ENCODE measurements around the gene RHOBTB3.
"Not testable (repeated sequence)": the region's sequence is repeated elsewhere in the genome, so short reads cannot be mapped to it uniquely, and the experiment has no call there.

Gene RHOBTB3

GRCh38 chr5:95809414-95809960 is 78.4 kb downstream of the RHOBTB3 start:
- TF ChIP-seq MAX (IDR thresholded peaks at IDR 0.05; ENCODE audit: low read depth, low read length) (no peak), MYC (IDR thresholded peaks at IDR 0.05; ENCODE audit: low read depth, low read length) (no peak), CTCF (IDR thresholded peaks at IDR 0.05; ENCODE audit: low read depth, low read length) (no peak), POLR2A (IDR thresholded peaks at IDR 0.05; ENCODE audit: extremely low read depth, insufficient read length) (no peak)
- DNase-seq (ENCODE audit: low read depth), result no peak
- peak overlapping the region; percentile 25 for H3K4me3 ChIP-seq (ENCODE audit: low read depth, low read length)

- no peak for DNase-seq (ENCODE audit: low read depth)
- no peak for TF ChIP-seq MYC (IDR thresholded peaks at IDR 0.05; ENCODE audit: low read depth, low read length)
- TF ChIP-seq MAX (IDR thresholded peaks at IDR 0.05; ENCODE audit: low read depth, low read length), result no peak
- no peak for TF ChIP-seq CTCF (IDR thresholded peaks at IDR 0.05; ENCODE audit: low read depth, low read length)
- no peak for TF ChIP-seq POLR2A (IDR thresholded peaks at IDR 0.05; ENCODE audit: extremely low read depth, insufficient read length)
- no peak overlapping the region for H3K4me3 ChIP-seq (ENCODE audit: low read depth, low read length)
Measured at GRCh38 chr5:95810305-95811125, 79.4 kb downstream of the RHOBTB3 start.

- not testable (repeated sequence) for DNase-seq (ENCODE audit: low read depth); H3K4me3 ChIP-seq (ENCODE audit: low read depth, low read length)
- TF ChIP-seq MYC (IDR thresholded peaks at IDR 0.05; ENCODE audit: low read depth, low read length) (0 out of 2 replicates have a peak, but pooled peaks have one; percentile 14), MAX (IDR thresholded peaks at IDR 0.05; ENCODE audit: low read depth, low read length) (0 out of 2 replicates have a peak, but pooled peaks have one; percentile 15)
Measured at GRCh38 chr5:95811126-95811423, 79.9 kb downstream of the RHOBTB3 start.

- H3K4me3 ChIP-seq (ENCODE audit: low read depth, low read length); DNase-seq (ENCODE audit: low read depth): not testable (repeated sequence)
Measured at GRCh38 chr5:95811461-95812073, 80.4 kb downstream of the RHOBTB3 start.

- TF ChIP-seq MAX (IDR thresholded peaks at IDR 0.05; ENCODE audit: low read depth, low read length) (no peak), MYC (IDR thresholded peaks at IDR 0.05; ENCODE audit: low read depth, low read length) (no peak), CTCF (IDR thresholded peaks at IDR 0.05; ENCODE audit: low read depth, low read length) (no peak), POLR2A (IDR thresholded peaks at IDR 0.05; ENCODE audit: extremely low read depth, insufficient read length) (no peak)
- no peak for DNase-seq (ENCODE audit: low read depth)
- no peak overlapping the region for H3K4me3 ChIP-seq (ENCODE audit: low read depth, low read length)
Measured at GRCh38 chr5:95812074-95812471, 80.9 kb downstream of the RHOBTB3 start.

GRCh38 chr5:95813035-95813434 is 81.9 kb downstream of the RHOBTB3 start:
- not testable (repeated sequence) for H3K4me3 ChIP-seq (ENCODE audit: low read depth, low read length); DNase-seq (ENCODE audit: low read depth)

GRCh38 chr5:95815155-95815729 is 84.1 kb downstream of the RHOBTB3 start:
- DNase-seq (ENCODE audit: low read depth), result no peak
- no peak overlapping the region for H3K4me3 ChIP-seq (ENCODE audit: low read depth, low read length)
- TF ChIP-seq MAX (IDR thresholded peaks at IDR 0.05; ENCODE audit: low read depth, low read length) (no peak), MYC (IDR thresholded peaks at IDR 0.05; ENCODE audit: low read depth, low read length) (no peak), POLR2A (IDR thresholded peaks at IDR 0.05; ENCODE audit: extremely low read depth, insufficient read length) (no peak)

Measured in NB4 (cell line).